GM18508 (cell line): ENCODE measurements around the gene IL1RAPL1.

Experiments
- ATAC-seq: cut with Tn5 transposase; IDR thresholded peaks from one replicate; pipeline ENCODE4 v1.9.1; 2021; ENCODE audit warnings: moderate number of reproducible peaks; ENCODE audit not compliant: insufficient read depth, unreplicated experiment

Gene IL1RAPL1

GRCh38 chrX:29477878-29478277 lies 890.6 kb downstream of the IL1RAPL1 start:
- peak; percentile 24 for ATAC-seq

- ATAC-seq: peak; percentile 83
These were observed 891.3 kb downstream of the IL1RAPL1 start for GRCh38 chrX:29478336-29479069.

- ATAC-seq: no peak
These were observed 900.0 kb downstream of the IL1RAPL1 start for GRCh38 chrX:29487214-29487613.

- no peak for ATAC-seq
These were observed 900.5 kb downstream of the IL1RAPL1 start for GRCh38 chrX:29487714-29488113.

- ATAC-seq: peak; percentile 41
These were observed 901.7 kb downstream of the IL1RAPL1 start for GRCh38 chrX:29488919-29489318.

GRCh38 chrX:29490606-29491005 lies 903.4 kb downstream of the IL1RAPL1 start:
- ATAC-seq: no peak

GRCh38 chrX:29491659-29492058 lies 904.4 kb downstream of the IL1RAPL1 start:
- peak; percentile 44 for ATAC-seq

GRCh38 chrX:29496636-29497180 lies 909.5 kb downstream of the IL1RAPL1 start:
- no peak for ATAC-seq

- ATAC-seq: no peak
These were observed 919.5 kb downstream of the IL1RAPL1 start for GRCh38 chrX:29506729-29507128.

- no peak for ATAC-seq
These were observed 930.9 kb downstream of the IL1RAPL1 start for GRCh38 chrX:29518100-29518499.

GRCh38 chrX:29528281-29528680 lies 941.0 kb downstream of the IL1RAPL1 start:
- peak; percentile 64 for ATAC-seq

- no peak for ATAC-seq
These were observed 943.3 kb downstream of the IL1RAPL1 start for GRCh38 chrX:29530501-29530900.

GRCh38 chrX:29531336-29531735 lies 944.1 kb downstream of the IL1RAPL1 start:
- peak; percentile 83 for ATAC-seq

- ATAC-seq: no peak
These were observed 948.2 kb downstream of the IL1RAPL1 start for GRCh38 chrX:29535212-29536162.

- ATAC-seq: no peak
These were observed 953.8 kb downstream of the IL1RAPL1 start for GRCh38 chrX:29541038-29541437.

GRCh38 chrX:29542152-29542551 lies 954.9 kb downstream of the IL1RAPL1 start:
- ATAC-seq: no peak

GRCh38 chrX:29545878-29546277 lies 958.6 kb downstream of the IL1RAPL1 start:
- ATAC-seq: no peak

- peak; percentile 40 for ATAC-seq
These were observed 960.6 kb downstream of the IL1RAPL1 start for GRCh38 chrX:29547877-29548276.

- ATAC-seq: no peak
These were observed 966.3 kb downstream of the IL1RAPL1 start for GRCh38 chrX:29553542-29553941.

GRCh38 chrX:29555465-29556091 lies 968.3 kb downstream of the IL1RAPL1 start:
- ATAC-seq: peak; percentile 96
